Neural cell (in vitro differentiated cells): ENCODE measurements around the gene CNR2. TPM values are rescaled to one million over a fixed set of nuclear protein-coding genes. Genes with fewer than 3 reads are reported as not detected.

Source experiments
- H2AFZ ChIP-seq: fragments of 200-600, 300-800 bp; sonication (generic), shearing (Covaris generic); 2 replicates; pipeline ENCODE4 v1.6.0; 2014; ENCODE audit warnings: low read depth, mild to moderate bottlenecking, antibody characterized with exemption, low read length, moderate library complexity
- H3F3A ChIP-seq: fragments of 200-600 bp; shearing (Covaris generic); 2 replicates; pipeline ENCODE4 v1.6.1; 2016; ENCODE audit warnings: mild to moderate bottlenecking, moderate library complexity, mixed read lengths, antibody characterized with exemption, low read length; ENCODE audit not compliant: insufficient read depth, poor library complexity, severe bottlenecking
- H3K27ac ChIP-seq: fragments of 200-600, 300-800 bp; sonication (generic), shearing (Covaris generic); 2 replicates; pipeline ENCODE4 v1.5.1; 2014; ENCODE audit warnings: mild to moderate bottlenecking, low read length, moderate library complexity
- H3K27me3 ChIP-seq: fragments of 300-800, 200-600 bp; sonication (generic), shearing (Covaris generic); 2 replicates; pipeline ENCODE4 v1.6.0; 2014; ENCODE audit warnings: mild to moderate bottlenecking, low read depth, low read length, moderate library complexity; ENCODE audit not compliant: insufficient read depth
- H3K36me3 ChIP-seq: fragments of 300-800, 200-600 bp; sonication (generic), shearing (Covaris generic); 2 replicates; pipeline ENCODE4 v1.5.1; 2014; ENCODE audit warnings: mild to moderate bottlenecking, antibody characterized with exemption, low read length, moderate library complexity; ENCODE audit not compliant: insufficient read depth
- H3K4me2 ChIP-seq: fragments of 300-800, 200-600 bp; sonication (generic), shearing (Covaris generic); 2 replicates; pipeline ENCODE4 v1.6.0; 2014; ENCODE audit warnings: mild to moderate bottlenecking, low read length
- H3K4me3 ChIP-seq: fragments of 300-800, 200-600 bp; sonication (generic), shearing (Covaris generic); 2 replicates; pipeline ENCODE4 v1.5.1; 2014; ENCODE audit warnings: mild to moderate bottlenecking, low read length, moderate library complexity
- H3K79me2 ChIP-seq: fragments of 200-600 bp; shearing (Covaris generic); replicated peaks from 2 replicates; pipeline ENCODE4 v1.6.0; 2014; ENCODE audit warnings: mild to moderate bottlenecking, low read length, moderate library complexity; ENCODE audit not compliant: insufficient read depth
- H3K9ac ChIP-seq: fragments of 300-800, 200-600 bp; sonication (generic), shearing (Covaris generic); 2 replicates; pipeline ENCODE4 v1.6.1; 2016; ENCODE audit warnings: mild to moderate bottlenecking, low read length, mixed read lengths
- H3K9me2 ChIP-seq: fragments of 200-600 bp; shearing (Covaris generic); 2 replicates; pipeline ENCODE4 v1.6.1; 2016; ENCODE audit warnings: mild to moderate bottlenecking, low read length, mixed read lengths; ENCODE audit not compliant: insufficient read depth
- H3K9me3 ChIP-seq: fragments of 200-600, 300-800 bp; sonication (generic), shearing (Covaris generic); 2 replicates; pipeline ENCODE4 v1.6.1; 2016; ENCODE audit warnings: mild to moderate bottlenecking, mixed run types, low read length, moderate library complexity, mixed read lengths
- H4K20me1 ChIP-seq: fragments of 200-600 bp; shearing (Covaris generic); 2 replicates; pipeline ENCODE4 v1.6.1; 2016; ENCODE audit warnings: mild to moderate bottlenecking, mixed run types; ENCODE audit not compliant: insufficient read depth
- EP300 ChIP-seq: fragments of 450-650 bp; conservative IDR thresholded peaks from 2 replicates; pipeline ENCODE4 v1.6.1; 2014; ENCODE audit warnings: antibody characterized with exemption, mild to moderate bottlenecking, moderate library complexity; ENCODE audit not compliant: poor library complexity, severe bottlenecking
- EZH2 ChIP-seq: fragments of 200-600, 300-800 bp; shearing (Covaris generic), sonication (generic); IDR thresholded peaks from 2 replicates; pipeline ENCODE4 v1.6.1; 2014; ENCODE audit warnings: antibody characterized with exemption, low read length, borderline replicate concordance, mild to moderate bottlenecking; ENCODE audit not compliant: insufficient read depth, poor library complexity, severe bottlenecking
- MXI1 ChIP-seq: fragments of 450-650 bp; conservative IDR thresholded peaks from 2 replicates; pipeline ENCODE4 v1.6.1; 2014; ENCODE audit warnings: antibody characterized with exemption, mild to moderate bottlenecking; ENCODE audit not compliant: poor library complexity, severe bottlenecking
- POLR2AphosphoS5 ChIP-seq: IDR thresholded peaks from 2 replicates; pipeline ENCODE4 v1.6.1; 2012
- RAD21 ChIP-seq: fragments of 450-650 bp; conservative IDR thresholded peaks from 2 replicates; pipeline ENCODE4 v1.6.1; 2014; ENCODE audit warnings: antibody characterized with exemption, mild to moderate bottlenecking, moderate library complexity
- SMC3 ChIP-seq: fragments of 450-650 bp; conservative IDR thresholded peaks from 2 replicates; pipeline ENCODE4 v1.6.1; 2014; ENCODE audit warnings: antibody characterized with exemption, mild to moderate bottlenecking, moderate library complexity; ENCODE audit not compliant: poor library complexity
- TAF1 ChIP-seq: IDR thresholded peaks from 2 replicates; pipeline ENCODE4 v1.6.1; 2012; ENCODE audit warnings: low read depth
- polyA plus RNA-seq: library from polyadenylated mRNA; depleted of rRNA; stranded (reverse); fragments of >200 nt; gene quantifications from 2 replicates; pipeline ENCODE4 v1.2.3, GENCODE V29; 2014
- TF ChIP-seq, protein P1 (sequence below): fragments of 450-650 bp; IDR thresholded peaks from 2 replicates; pipeline ENCODE4 v1.5.1; 2014; ENCODE audit warnings: antibody characterized with exemption, mild to moderate bottlenecking, moderate library complexity; ENCODE audit not compliant: poor library complexity, severe bottlenecking
- TF ChIP-seq, protein P2 (sequence below): IDR thresholded peaks from 2 replicates; pipeline ENCODE4 v1.6.1; 2012; ENCODE audit warnings: borderline replicate concordance

CNR2 gene
- polyA plus RNA-seq, 1 donor from 2014 or later = not detected

DNA sequence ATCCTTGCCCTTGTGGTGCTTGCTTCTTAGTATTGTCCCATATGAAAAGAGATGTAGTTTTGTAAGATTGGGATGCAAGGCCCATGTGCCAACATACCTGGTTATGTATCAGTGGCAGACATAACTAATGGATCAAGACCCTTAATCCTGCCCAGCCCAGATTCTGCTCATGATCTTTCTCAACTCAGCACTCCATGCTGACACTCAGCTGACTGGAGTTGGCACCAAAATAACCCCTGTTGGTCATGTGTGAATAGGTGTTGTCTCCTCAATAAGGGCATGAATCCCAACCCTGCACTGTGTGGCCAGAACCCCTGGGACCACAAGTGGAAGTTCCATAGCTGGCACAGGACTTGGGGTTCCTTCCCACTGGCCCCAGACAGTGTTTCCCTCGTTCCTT, 13.9 kb upstream of the CNR2 start:
- Histone ChIP-seq H3K9me3 (no peaks in the 10 kb centered on the region), H3F3A (no peaks in the 10 kb centered on the region), H3K27me3 (no peaks in the 10 kb centered on the region), H2AFZ (no peak overlapping the region), H3K4me3 (no peak overlapping the region), H3K9me2 (no peaks in the 10 kb centered on the region), H3K4me2 (no peak overlapping the region), H3K36me3 (no peaks in the 10 kb centered on the region), H3K79me2 (no peaks in the 10 kb centered on the region), H3K27ac (no peak overlapping the region), H3K9ac (no peak overlapping the region), H4K20me1 (no peaks in the 10 kb centered on the region)
- TF ChIP-seq RAD21 = no peak
- TF ChIP-seq, protein P1, sequence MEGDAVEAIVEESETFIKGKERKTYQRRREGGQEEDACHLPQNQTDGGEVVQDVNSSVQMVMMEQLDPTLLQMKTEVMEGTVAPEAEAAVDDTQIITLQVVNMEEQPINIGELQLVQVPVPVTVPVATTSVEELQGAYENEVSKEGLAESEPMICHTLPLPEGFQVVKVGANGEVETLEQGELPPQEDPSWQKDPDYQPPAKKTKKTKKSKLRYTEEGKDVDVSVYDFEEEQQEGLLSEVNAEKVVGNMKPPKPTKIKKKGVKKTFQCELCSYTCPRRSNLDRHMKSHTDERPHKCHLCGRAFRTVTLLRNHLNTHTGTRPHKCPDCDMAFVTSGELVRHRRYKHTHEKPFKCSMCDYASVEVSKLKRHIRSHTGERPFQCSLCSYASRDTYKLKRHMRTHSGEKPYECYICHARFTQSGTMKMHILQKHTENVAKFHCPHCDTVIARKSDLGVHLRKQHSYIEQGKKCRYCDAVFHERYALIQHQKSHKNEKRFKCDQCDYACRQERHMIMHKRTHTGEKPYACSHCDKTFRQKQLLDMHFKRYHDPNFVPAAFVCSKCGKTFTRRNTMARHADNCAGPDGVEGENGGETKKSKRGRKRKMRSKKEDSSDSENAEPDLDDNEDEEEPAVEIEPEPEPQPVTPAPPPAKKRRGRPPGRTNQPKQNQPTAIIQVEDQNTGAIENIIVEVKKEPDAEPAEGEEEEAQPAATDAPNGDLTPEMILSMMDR = no peak
- TF ChIP-seq, protein P2, sequence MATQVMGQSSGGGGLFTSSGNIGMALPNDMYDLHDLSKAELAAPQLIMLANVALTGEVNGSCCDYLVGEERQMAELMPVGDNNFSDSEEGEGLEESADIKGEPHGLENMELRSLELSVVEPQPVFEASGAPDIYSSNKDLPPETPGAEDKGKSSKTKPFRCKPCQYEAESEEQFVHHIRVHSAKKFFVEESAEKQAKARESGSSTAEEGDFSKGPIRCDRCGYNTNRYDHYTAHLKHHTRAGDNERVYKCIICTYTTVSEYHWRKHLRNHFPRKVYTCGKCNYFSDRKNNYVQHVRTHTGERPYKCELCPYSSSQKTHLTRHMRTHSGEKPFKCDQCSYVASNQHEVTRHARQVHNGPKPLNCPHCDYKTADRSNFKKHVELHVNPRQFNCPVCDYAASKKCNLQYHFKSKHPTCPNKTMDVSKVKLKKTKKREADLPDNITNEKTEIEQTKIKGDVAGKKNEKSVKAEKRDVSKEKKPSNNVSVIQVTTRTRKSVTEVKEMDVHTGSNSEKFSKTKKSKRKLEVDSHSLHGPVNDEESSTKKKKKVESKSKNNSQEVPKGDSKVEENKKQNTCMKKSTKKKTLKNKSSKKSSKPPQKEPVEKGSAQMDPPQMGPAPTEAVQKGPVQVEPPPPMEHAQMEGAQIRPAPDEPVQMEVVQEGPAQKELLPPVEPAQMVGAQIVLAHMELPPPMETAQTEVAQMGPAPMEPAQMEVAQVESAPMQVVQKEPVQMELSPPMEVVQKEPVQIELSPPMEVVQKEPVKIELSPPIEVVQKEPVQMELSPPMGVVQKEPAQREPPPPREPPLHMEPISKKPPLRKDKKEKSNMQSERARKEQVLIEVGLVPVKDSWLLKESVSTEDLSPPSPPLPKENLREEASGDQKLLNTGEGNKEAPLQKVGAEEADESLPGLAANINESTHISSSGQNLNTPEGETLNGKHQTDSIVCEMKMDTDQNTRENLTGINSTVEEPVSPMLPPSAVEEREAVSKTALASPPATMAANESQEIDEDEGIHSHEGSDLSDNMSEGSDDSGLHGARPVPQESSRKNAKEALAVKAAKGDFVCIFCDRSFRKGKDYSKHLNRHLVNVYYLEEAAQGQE = no peak
- no peak for TF ChIP-seq TAF1
- no peak for TF ChIP-seq POLR2AphosphoS5
- no peak for TF ChIP-seq SMC3
- no peak for TF ChIP-seq EZH2
- TF ChIP-seq EP300 = no peak
- TF ChIP-seq MXI1 = no peak

DNA sequence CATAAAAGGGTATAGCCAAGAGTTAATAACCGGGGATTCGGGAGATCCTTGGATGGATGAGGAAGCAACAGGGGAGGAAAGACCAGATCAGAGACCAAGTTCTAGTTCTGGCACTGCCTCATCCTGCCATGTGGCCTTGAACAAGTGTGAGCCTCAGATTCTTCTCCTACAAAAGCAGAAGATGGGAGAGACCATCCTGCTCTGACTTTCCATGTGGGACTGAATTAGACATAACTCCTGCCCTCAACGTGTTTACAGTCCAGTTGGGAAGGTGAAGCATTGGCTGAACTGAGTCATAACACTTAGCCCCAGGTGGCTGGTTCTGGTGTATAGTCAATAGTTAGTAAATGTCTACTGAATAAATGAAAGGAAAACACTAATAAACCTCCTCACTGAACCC, 12.1 kb upstream of the CNR2 start:
- Histone ChIP-seq H3K9me2 (no peaks in the 10 kb centered on the region), H3K27ac (no peak overlapping the region), H3K79me2 (no peaks in the 10 kb centered on the region), H2AFZ (no peak overlapping the region), H3K4me2 (no peak overlapping the region), H3K27me3 (no peaks in the 10 kb centered on the region), H3F3A (no peaks in the 10 kb centered on the region), H3K9ac (no peak overlapping the region), H4K20me1 (no peaks in the 10 kb centered on the region), H3K4me3 (no peak overlapping the region), H3K36me3 (no peaks in the 10 kb centered on the region), H3K9me3 (no peaks in the 10 kb centered on the region)
- no peak for TF ChIP-seq EZH2
- TF ChIP-seq, protein P2 = no peak
- TF ChIP-seq MXI1 = no peak
- no peak for TF ChIP-seq SMC3
- TF ChIP-seq TAF1 = no peak
- TF ChIP-seq POLR2AphosphoS5 = no peak
